ENCODE measurements around the gene PTGER2. TPM values are rescaled to one million over a fixed set of nuclear protein-coding genes. Genes with fewer than 3 reads are reported as not detected.

PTGER2 gene
- total and polyA plus RNA-seq, 2 donors from 2014 or later = 3.4 to 10.0 TPM

- peak overlapping the region; percentile 8 to 38 (median 15) for H3K9ac ChIP-seq (ENCODE audit: low read length in 3 of 3)
- no peaks in the 10 kb centered on the region for H3K9me3 ChIP-seq (ENCODE audit: control insufficient read depth in 2 of 3, insufficient read depth in 1 of 3, low read length in 3 of 3)
- peaks cover 0 to 14% (median 0%) of the 10 kb centered on the region in 3 donors for H3K4me1 ChIP-seq (ENCODE audit: control insufficient read depth in 2 of 3, insufficient read depth in 2 of 3, low read depth in 1 of 3, low read length in 3 of 3)
- peak overlapping the region; percentile 43 to 64 (median 60) for H3K4me3 ChIP-seq (ENCODE audit: low read length in 3 of 3)
- TF ChIP-seq CTCF (IDR thresholded peaks at IDR 0.05; ENCODE audit: borderline replicate concordance, extremely low read depth, insufficient read depth) = no peak
- no peak overlapping the region for H3K27ac ChIP-seq (ENCODE audit: low read depth in 2 of 2, low read length in 2 of 2)
- intact Hi-C loops (cut with DNase I) = no loop called here
- H3K36me3 ChIP-seq (ENCODE audit: control insufficient read depth in 2 of 3, insufficient read depth in 3 of 3, low read length in 3 of 3) = no peaks in the 10 kb centered on the region
- H3K27me3 ChIP-seq (ENCODE audit: control insufficient read depth, insufficient read depth, low read length) = no peaks in the 10 kb centered on the region
- DNase-seq = peak in 2 of 5 donors; percentile 24 to 50
- no peak for FAIRE-seq
These were observed 1.2 kb downstream of the PTGER2 start for GRCh38 chr14:52315355-52315718.

- Histone ChIP-seq H3K9ac (ENCODE audit: low read length in 3 of 3) (no peak overlapping the region), H3K27me3 (ENCODE audit: control insufficient read depth, insufficient read depth, low read length) (no peaks in the 10 kb centered on the region), H3K4me1 (ENCODE audit: control insufficient read depth in 2 of 3, insufficient read depth in 2 of 3, low read depth in 1 of 3, low read length in 3 of 3) (peaks cover 0 to 12% (median 0%) of the 10 kb centered on the region in 3 donors), H3K9me3 (ENCODE audit: control insufficient read depth in 2 of 3, insufficient read depth in 1 of 3, low read length in 3 of 3) (peaks cover 0 to 8% (median 0%) of the 10 kb centered on the region in 3 donors), H3K4me3 (ENCODE audit: low read length in 3 of 3) (no peak overlapping the region), H3K27ac (ENCODE audit: low read depth in 2 of 2, low read length in 2 of 2) (no peak overlapping the region), H3K36me3 (ENCODE audit: control insufficient read depth in 2 of 3, insufficient read depth in 3 of 3, low read length in 3 of 3) (no peaks in the 10 kb centered on the region)
- DNase-seq = no peak
- FAIRE-seq = no peak
- intact Hi-C loops (cut with DNase I) = no loop called here
- no peak for TF ChIP-seq CTCF (IDR thresholded peaks at IDR 0.05; ENCODE audit: borderline replicate concordance, extremely low read depth, insufficient read depth)
These were observed 4.0 kb downstream of the PTGER2 start for GRCh38 chr14:52318062-52318461.

- H3K4me3 ChIP-seq (ENCODE audit: low read length in 3 of 3) = no peak overlapping the region
- H3K9ac ChIP-seq (ENCODE audit: low read length in 3 of 3) = no peak overlapping the region
- intact Hi-C loops (cut with DNase I) = no loop called here
- no peak for FAIRE-seq
- no peak for DNase-seq
- H3K36me3 ChIP-seq (ENCODE audit: control insufficient read depth in 2 of 3, insufficient read depth in 3 of 3, low read length in 3 of 3) = no peaks in the 10 kb centered on the region
- peaks cover 0 to 8% (median 0%) of the 10 kb centered on the region in 3 donors for H3K9me3 ChIP-seq (ENCODE audit: control insufficient read depth in 2 of 3, insufficient read depth in 1 of 3, low read length in 3 of 3)
- H3K4me1 ChIP-seq (ENCODE audit: control insufficient read depth in 2 of 3, insufficient read depth in 2 of 3, low read depth in 1 of 3, low read length in 3 of 3) = peaks cover 0 to 7% (median 0%) of the 10 kb centered on the region in 3 donors
- no peak overlapping the region for H3K27ac ChIP-seq (ENCODE audit: low read depth in 2 of 2, low read length in 2 of 2)
- no peak for TF ChIP-seq CTCF (IDR thresholded peaks at IDR 0.05; ENCODE audit: borderline replicate concordance, extremely low read depth, insufficient read depth)
- H3K27me3 ChIP-seq (ENCODE audit: control insufficient read depth, insufficient read depth, low read length) = no peaks in the 10 kb centered on the region
These were observed 4.9 kb downstream of the PTGER2 start for GRCh38 chr14:52318826-52319645.

Data from kidney (tissue), 14 donors.